GM23338 (cell line): ENCODE data around the gene VCL.

ENCODE experiments used
- CREB1 ChIP-seq: fragments of 250-450 bp; sonication (Bioruptor Pico); IDR thresholded peaks from 2 replicates; pipeline ENCODE4 v1.5.0; 2020; ENCODE audit warnings: low read depth, mild to moderate bottlenecking, moderate library complexity
- EZH2 ChIP-seq: fragments of 200-600 bp; sonication (generic); IDR thresholded peaks from one replicate; pipeline ENCODE4 v1.8.0; 2017; ENCODE audit warnings: antibody characterized with exemption, mild to moderate bottlenecking, low read depth; ENCODE audit not compliant: unreplicated experiment
- EZH2phosphoT487 ChIP-seq: fragments of 200-600 bp; sonication (generic); IDR thresholded peaks from one replicate; pipeline ENCODE4 v1.8.1; 2018; ENCODE audit warnings: antibody characterized with exemption; ENCODE audit not compliant: unreplicated experiment
- JUNB ChIP-seq: IDR thresholded peaks from one replicate; pipeline ENCODE4 v1.6.1; 2016; ENCODE audit warnings: antibody characterized with exemption; ENCODE audit not compliant: unreplicated experiment
- NANOG ChIP-seq: IDR thresholded peaks from 2 replicates; pipeline ENCODE4 v1.6.1; 2016; ENCODE audit warnings: antibody characterized with exemption, borderline replicate concordance
- POLR2AphosphoS5 ChIP-seq: IDR thresholded peaks from 2 replicates; pipeline ENCODE4 v1.6.1; 2016; ENCODE audit warnings: antibody characterized with exemption, low read depth
- STAT1 ChIP-seq: IDR thresholded peaks from one replicate; pipeline ENCODE4 v1.6.1; 2016; ENCODE audit warnings: antibody characterized with exemption; ENCODE audit not compliant: unreplicated experiment
- ZNF114 ChIP-seq: fragments of 250-450 bp; sonication (Bioruptor Pico); IDR thresholded peaks from 2 replicates; pipeline ENCODE4 v1.5.0; 2020; ENCODE audit warnings: mild to moderate bottlenecking, moderate library complexity
- ZNF331 ChIP-seq: fragments of 250-450 bp; sonication (Bioruptor Pico); IDR thresholded peaks from 2 replicates; pipeline ENCODE4 v1.5.0; 2020; ENCODE audit warnings: low read depth, mild to moderate bottlenecking, moderate library complexity
- ZNF462 ChIP-seq: fragments of 250-450 bp; sonication (Bioruptor Pico); IDR thresholded peaks from 2 replicates; pipeline ENCODE4 v1.5.0; 2020; ENCODE audit warnings: mild to moderate bottlenecking, moderate library complexity
- TF ChIP-seq, protein P1 (sequence below), 2 experiments: fragments of 200-600 bp in 1 of 2; sonication (generic) in 1 of 2; conservative IDR thresholded peaks; 2 replicates each; pipeline versions ENCODE4 v1.5.1 to v1.6.1; 2016 to 2017; ENCODE audit warnings: antibody characterized with exemption in 2 of 2, low read depth in 2 of 2, mild to moderate bottlenecking in 2 of 2, moderate library complexity in 1 of 2
- TF ChIP-seq, protein P2 (sequence below): IDR thresholded peaks from one replicate; pipeline ENCODE4 v1.6.1; 2018; ENCODE audit warnings: antibody characterized with exemption; ENCODE audit not compliant: unreplicated experiment
- TF ChIP-seq, protein P3 (sequence below): IDR thresholded peaks from 2 replicates; pipeline ENCODE4 v1.6.1; 2016; ENCODE audit warnings: antibody characterized with exemption

GRCh38 chr10:73962386-73962785 lies 35.5 kb upstream of the VCL start:
- TF ChIP-seq, protein P1, sequence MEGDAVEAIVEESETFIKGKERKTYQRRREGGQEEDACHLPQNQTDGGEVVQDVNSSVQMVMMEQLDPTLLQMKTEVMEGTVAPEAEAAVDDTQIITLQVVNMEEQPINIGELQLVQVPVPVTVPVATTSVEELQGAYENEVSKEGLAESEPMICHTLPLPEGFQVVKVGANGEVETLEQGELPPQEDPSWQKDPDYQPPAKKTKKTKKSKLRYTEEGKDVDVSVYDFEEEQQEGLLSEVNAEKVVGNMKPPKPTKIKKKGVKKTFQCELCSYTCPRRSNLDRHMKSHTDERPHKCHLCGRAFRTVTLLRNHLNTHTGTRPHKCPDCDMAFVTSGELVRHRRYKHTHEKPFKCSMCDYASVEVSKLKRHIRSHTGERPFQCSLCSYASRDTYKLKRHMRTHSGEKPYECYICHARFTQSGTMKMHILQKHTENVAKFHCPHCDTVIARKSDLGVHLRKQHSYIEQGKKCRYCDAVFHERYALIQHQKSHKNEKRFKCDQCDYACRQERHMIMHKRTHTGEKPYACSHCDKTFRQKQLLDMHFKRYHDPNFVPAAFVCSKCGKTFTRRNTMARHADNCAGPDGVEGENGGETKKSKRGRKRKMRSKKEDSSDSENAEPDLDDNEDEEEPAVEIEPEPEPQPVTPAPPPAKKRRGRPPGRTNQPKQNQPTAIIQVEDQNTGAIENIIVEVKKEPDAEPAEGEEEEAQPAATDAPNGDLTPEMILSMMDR (conservative IDR thresholded peaks at IDR 0.05; ENCODE audit: low read depth in 2 of 2): no peak
- TF ChIP-seq EZH2phosphoT487 (no peak), EZH2 (no peak), POLR2AphosphoS5 (no peak), STAT1 (no peak), ZNF462 (CRISPR knock-in tag) (no peak), NANOG (no peak), CREB1 (CRISPR knock-in tag) (no peak), JUNB (no peak), ZNF114 (no peak), ZNF331 (CRISPR knock-in tag) (no peak)
- TF ChIP-seq, protein P2, sequence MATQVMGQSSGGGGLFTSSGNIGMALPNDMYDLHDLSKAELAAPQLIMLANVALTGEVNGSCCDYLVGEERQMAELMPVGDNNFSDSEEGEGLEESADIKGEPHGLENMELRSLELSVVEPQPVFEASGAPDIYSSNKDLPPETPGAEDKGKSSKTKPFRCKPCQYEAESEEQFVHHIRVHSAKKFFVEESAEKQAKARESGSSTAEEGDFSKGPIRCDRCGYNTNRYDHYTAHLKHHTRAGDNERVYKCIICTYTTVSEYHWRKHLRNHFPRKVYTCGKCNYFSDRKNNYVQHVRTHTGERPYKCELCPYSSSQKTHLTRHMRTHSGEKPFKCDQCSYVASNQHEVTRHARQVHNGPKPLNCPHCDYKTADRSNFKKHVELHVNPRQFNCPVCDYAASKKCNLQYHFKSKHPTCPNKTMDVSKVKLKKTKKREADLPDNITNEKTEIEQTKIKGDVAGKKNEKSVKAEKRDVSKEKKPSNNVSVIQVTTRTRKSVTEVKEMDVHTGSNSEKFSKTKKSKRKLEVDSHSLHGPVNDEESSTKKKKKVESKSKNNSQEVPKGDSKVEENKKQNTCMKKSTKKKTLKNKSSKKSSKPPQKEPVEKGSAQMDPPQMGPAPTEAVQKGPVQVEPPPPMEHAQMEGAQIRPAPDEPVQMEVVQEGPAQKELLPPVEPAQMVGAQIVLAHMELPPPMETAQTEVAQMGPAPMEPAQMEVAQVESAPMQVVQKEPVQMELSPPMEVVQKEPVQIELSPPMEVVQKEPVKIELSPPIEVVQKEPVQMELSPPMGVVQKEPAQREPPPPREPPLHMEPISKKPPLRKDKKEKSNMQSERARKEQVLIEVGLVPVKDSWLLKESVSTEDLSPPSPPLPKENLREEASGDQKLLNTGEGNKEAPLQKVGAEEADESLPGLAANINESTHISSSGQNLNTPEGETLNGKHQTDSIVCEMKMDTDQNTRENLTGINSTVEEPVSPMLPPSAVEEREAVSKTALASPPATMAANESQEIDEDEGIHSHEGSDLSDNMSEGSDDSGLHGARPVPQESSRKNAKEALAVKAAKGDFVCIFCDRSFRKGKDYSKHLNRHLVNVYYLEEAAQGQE: no peak
- TF ChIP-seq, protein P3, sequence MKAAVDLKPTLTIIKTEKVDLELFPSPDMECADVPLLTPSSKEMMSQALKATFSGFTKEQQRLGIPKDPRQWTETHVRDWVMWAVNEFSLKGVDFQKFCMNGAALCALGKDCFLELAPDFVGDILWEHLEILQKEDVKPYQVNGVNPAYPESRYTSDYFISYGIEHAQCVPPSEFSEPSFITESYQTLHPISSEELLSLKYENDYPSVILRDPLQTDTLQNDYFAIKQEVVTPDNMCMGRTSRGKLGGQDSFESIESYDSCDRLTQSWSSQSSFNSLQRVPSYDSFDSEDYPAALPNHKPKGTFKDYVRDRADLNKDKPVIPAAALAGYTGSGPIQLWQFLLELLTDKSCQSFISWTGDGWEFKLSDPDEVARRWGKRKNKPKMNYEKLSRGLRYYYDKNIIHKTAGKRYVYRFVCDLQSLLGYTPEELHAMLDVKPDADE: no peak
